AG09319 (cell line): ENCODE data around the gene ZNF583.

ENCODE experiments used
- DNase-seq: peaks from one replicate; pipeline ENCODE4 v3.0.0-alpha.2; 2010; ENCODE audit warnings: low read depth; ENCODE audit errors: extremely low read depth
- TF ChIP-seq, protein P1 (sequence below): IDR thresholded peaks from 2 replicates; pipeline ENCODE4 v1.5.1; 2011; ENCODE audit warnings: low read depth, mild to moderate bottlenecking, inconsistent platforms, low read length, moderate library complexity

The ZNF583 gene

DNA sequence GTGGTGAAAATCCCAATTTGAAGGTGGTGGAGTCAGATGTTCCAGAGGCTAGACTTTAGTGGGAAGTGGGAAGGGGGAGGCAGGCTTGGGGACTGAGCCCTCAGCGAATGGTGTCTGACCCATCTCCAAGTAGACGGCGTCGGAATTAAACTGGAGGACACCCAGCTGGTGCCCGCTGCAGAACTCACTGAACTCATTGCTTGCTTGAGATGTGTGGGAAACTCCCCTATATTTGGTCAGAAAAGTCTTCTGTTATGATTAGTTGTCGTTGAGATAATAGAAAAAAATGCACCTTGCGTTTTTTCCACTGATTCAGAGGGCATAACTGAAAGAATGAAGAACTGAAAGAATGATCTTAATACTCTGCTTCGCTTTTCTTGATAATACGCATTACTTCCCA lies 871 bp upstream of the ZNF583 start:
- no peak for DNase-seq
- TF ChIP-seq, protein P1, sequence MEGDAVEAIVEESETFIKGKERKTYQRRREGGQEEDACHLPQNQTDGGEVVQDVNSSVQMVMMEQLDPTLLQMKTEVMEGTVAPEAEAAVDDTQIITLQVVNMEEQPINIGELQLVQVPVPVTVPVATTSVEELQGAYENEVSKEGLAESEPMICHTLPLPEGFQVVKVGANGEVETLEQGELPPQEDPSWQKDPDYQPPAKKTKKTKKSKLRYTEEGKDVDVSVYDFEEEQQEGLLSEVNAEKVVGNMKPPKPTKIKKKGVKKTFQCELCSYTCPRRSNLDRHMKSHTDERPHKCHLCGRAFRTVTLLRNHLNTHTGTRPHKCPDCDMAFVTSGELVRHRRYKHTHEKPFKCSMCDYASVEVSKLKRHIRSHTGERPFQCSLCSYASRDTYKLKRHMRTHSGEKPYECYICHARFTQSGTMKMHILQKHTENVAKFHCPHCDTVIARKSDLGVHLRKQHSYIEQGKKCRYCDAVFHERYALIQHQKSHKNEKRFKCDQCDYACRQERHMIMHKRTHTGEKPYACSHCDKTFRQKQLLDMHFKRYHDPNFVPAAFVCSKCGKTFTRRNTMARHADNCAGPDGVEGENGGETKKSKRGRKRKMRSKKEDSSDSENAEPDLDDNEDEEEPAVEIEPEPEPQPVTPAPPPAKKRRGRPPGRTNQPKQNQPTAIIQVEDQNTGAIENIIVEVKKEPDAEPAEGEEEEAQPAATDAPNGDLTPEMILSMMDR: no peak

DNA sequence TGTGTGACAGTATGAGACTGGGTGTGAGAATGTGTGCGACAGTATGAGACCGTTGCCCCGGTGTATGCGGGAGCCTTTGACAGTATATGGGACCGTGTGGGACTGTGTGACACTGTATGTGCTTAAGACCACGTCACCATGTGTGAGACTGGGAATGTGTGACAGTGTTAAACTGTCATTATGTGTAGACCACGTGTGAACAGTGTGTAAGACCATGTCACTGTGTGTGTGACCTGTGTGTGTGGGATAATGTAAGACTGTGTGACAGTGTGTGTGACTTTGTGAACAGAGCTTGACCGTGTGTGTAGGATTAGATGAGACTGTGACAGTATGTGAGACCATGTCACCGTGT lies 549 bp downstream of the ZNF583 start:
- no peak for DNase-seq
- TF ChIP-seq, protein P1: no peak

DNA sequence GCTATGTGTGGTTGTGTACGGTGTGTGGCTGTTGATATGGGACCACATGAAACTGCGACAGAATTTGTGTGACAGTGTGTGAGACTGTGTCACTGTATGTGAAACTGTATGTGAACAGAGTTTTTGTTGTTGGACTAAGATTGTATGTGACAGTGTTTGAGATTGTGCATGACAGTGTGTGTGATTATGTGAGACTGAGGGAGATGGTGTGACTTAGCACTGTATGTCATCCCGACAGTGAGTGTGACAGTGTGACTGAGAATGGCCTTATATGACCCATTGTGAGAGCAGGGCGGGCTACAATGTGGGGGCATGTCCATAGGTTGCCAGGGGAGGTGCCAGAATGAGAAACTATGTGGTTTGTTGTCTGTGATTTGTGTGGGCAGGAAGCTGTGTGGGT lies 930 bp downstream of the ZNF583 start:
- TF ChIP-seq, protein P1: no peak
- no peak for DNase-seq

DNA sequence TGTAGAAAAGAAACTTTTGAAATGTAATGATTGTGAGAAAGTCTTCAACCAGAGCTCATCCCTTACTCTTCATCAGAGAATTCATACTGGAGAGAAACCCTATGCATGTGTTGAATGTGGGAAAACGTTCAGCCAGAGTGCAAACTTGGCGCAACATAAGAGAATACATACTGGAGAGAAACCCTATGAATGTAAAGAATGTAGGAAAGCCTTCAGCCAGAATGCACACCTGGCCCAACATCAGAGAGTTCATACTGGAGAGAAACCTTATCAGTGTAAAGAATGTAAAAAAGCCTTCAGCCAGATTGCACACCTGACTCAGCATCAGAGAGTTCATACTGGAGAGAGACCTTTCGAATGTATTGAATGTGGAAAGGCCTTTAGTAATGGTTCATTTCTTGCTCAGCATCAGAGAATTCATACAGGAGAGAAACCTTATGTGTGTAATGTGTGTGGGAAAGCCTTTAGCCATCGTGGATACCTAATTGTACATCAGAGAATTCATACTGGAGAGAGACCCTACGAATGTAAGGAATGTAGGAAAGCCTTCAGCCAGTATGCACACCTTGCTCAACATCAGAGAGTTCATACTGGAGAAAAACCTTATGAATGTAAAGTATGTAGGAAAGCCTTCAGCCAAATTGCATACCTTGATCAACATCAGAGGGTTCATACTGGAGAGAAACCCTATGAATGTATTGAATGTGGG lies 19.3 kb downstream of the ZNF583 start:
- DNase-seq: no peak
- TF ChIP-seq, protein P1: no peak

DNA sequence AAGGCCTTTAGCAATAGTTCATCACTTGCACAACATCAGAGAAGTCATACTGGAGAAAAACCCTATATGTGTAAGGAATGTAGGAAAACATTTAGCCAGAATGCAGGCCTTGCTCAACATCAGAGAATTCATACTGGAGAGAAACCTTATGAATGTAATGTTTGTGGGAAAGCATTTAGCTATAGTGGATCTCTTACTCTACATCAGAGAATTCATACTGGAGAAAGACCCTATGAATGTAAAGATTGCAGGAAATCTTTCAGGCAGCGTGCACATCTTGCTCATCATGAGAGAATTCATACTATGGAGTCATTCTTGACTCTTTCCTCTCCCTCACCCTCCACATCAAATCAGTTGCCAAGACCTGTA lies 19.8 kb downstream of the ZNF583 start:
- TF ChIP-seq, protein P1: no peak
- no peak for DNase-seq

DNA sequence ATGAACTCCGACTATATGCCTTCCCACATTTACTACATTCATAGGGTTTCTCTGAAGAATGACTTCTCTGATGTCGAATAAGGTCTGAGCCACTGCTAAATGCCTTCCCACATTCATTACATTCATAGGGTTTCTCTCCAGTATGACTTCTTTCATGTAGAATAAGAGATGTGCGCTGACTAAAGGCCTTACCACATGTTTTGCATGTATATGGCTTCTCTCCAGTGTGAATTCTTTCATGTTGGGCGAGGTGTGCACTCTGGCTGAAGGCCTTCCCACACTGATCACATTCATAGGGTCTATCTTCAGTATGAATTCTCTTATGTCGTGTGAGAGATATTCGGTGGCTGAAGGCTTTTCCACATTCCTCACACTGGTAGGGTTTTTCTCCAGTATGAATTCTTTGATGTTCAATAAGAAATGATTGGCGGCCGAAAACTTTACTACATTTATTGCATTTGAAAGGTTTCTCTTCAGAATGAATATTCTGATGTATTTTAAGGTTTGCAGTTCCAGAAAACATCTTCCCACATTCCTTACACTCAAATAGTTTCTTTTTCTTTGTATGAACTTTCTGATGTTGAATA lies 37.2 kb downstream of the ZNF583 start:
- TF ChIP-seq, protein P1: no peak
- DNase-seq: no peak

DNA sequence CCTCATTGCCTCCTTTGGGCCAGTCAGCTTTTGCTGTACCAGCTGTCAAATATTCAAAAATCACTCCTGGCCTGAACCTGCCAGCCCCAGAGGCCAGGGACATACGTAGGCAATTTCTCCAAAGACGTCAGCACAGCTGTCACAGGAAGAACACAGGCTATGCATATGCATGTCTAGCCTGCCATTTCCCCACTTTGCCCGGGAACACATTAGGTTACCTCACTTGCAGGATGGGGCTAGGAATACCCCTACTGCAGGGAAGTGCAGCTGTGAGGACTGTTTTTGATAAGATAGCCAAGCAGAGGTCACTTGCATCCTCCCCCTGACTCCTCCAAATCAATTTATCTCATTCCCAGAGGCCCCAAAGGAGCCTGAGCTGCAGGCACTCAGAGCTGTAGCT lies 70.2 kb downstream of the ZNF583 start:
- DNase-seq: no peak
- TF ChIP-seq, protein P1: no peak
